KBM-7 (cell line): ENCODE results near the gene UNC5C.

Experiments used
- DNase-seq: peaks from one replicate; pipeline ENCODE4 v3.0.0-alpha.2; 2015
- in situ Hi-C: fragments of 300-500 bp; cut with MboI; formaldehyde crosslinking; loops from 2 replicates; pipeline ENCODE4 v1.14.3; 2020; ENCODE audit warnings: low sequenced_read_pairs, low pct_unique_long_range_greater_than_20kb, mixed read lengths

Gene UNC5C

GRCh38 chr4:95263391-95263790 is 285.4 kb downstream of the UNC5C start:
- DNase-seq = no peak
- in situ Hi-C loops = no loop called here

DNA sequence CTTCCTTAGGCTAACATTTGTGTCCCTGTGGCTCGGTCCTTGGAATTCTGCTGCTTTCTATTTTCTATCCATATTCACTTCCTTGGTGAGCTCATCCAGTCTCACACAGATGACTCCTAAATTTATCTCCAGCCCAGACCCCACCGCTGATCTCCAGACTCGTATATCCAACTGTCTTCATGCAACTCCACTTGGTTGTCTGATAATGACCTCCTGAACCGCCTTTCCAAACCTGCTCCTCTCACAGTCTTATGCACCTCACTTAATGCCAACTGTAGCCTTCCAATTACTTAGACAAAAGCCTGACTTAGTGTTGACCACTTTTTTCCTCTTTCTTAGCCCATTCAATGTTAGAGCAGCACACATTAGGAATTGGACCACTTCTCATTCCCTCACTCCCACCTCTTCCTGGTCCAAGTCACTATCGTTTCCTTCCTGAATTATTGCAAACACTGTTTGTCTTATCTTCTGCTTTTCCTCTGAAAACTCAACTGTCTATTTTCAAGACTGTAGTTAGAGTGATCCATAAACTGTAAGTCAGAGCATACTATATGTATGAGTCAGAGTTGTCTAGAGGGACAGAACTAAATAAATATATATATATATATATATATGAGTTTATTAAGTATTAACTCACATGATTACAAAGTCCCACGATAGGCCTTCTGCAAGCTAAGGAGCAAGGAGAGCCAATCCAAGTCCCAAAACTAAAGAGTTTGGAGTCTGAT is 292.5 kb downstream of the UNC5C start:
- no peak for DNase-seq

GRCh38 chr4:95255396-95256107 is 293.2 kb downstream of the UNC5C start:
- no peak for DNase-seq
- in situ Hi-C loops = no loop called here

More for the DNA sequence above, 292.5 kb downstream of the UNC5C start:
- in situ Hi-C loops = no loop called here

- in situ Hi-C loops = no loop called here
- DNase-seq = no peak
These were observed 297.2 kb downstream of the UNC5C start for GRCh38 chr4:95251568-95251967.

DNA sequence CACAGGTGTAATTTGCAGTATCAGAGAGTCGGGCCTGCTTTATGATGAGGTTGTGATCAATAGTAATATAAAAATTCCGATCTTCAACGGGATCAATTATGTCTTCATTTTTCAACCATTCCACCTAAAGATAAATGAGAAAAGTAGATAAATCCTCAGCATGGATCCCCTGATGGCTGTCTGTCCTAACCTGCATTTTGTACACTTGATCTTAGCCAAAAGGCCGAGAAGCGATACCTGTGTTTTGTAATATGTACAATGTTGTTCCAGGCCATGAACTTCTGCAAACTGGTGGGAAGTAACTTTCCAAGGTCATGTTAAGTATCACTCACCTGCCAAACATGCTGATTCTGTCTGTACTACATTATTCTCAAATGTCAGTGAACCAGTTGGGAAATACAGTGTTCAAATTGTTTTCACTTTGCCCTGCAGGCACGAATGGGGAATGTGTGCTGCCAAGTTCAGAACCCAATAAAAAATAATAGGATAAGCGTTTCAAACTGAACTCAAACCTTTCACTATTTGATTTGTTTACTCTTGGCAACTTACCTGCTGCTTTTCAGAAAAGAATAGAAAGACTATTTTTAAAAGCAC is 298.1 kb downstream of the UNC5C start:
- in situ Hi-C loops = no loop called here

GRCh38 chr4:95249426-95250021 is 299.2 kb downstream of the UNC5C start:
- DNase-seq = no peak
- in situ Hi-C loops = no loop called here

More for the DNA sequence above, 298.1 kb downstream of the UNC5C start:
- DNase-seq = no peak

DNA sequence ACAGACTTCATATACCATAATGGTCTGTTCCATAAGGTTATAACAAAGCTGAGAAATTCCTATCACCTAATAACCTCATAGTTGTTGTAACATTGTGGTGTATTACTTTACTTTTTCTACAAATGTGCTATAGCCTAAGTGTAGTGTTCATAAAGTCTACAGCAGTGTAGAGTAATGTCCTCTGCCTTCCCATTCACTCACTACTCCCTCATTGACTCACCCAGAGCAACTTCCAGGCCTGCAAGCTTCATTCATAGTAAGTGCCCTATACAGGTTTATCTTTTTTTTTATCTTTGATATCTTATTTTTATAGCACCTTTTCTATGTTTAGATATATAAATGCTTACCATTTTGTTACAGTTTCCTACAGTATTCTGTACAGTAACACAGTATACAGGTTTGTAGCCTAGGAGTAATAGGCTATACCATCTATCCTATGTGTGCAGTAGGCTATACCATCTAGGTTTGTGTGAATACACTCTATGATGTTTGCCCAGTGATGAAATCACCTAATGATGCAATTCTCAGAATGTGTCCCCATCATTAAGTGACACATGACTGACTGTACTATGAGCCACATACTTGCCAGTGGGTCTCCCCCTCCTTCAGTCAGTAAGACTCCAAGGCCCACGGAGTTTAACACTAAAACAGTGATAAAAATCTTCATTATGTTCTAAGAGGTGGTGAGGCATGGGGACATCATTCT is 299.9 kb downstream of the UNC5C start:
- in situ Hi-C loops = no loop called here
- no peak for DNase-seq

- DNase-seq = no peak
- in situ Hi-C loops = no loop called here
These were observed 304.9 kb downstream of the UNC5C start for GRCh38 chr4:95243892-95244291.

GRCh38 chr4:95238554-95238953 is 310.2 kb downstream of the UNC5C start:
- in situ Hi-C loops = no loop called here

GRCh38 chr4:95232358-95233156 is 316.2 kb downstream of the UNC5C start:
- DNase-seq = no peak
- in situ Hi-C loops = no loop called here

More at GRCh38 chr4:95238554-95238953, 310.2 kb downstream of the UNC5C start:
- DNase-seq = no peak

DNA sequence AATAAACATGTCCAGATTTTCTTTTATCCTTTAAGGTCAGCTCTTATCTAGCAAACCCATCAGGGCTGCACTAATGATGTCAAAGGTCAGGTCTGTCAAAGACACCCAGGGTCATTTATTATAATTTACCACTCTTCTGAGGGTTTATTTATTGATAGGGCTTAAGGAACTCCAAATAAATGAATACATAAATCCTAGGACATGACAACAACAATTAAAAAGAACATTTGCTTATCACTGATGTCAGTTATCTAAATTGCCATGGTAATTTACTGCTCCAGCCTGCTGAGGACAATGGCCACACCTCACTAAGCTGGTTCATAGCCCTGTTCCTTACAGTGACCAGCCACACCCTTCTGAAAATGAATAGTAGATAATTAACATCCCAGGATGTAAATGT is 317.1 kb downstream of the UNC5C start:
- in situ Hi-C loops = no loop called here
- DNase-seq = no peak

DNA sequence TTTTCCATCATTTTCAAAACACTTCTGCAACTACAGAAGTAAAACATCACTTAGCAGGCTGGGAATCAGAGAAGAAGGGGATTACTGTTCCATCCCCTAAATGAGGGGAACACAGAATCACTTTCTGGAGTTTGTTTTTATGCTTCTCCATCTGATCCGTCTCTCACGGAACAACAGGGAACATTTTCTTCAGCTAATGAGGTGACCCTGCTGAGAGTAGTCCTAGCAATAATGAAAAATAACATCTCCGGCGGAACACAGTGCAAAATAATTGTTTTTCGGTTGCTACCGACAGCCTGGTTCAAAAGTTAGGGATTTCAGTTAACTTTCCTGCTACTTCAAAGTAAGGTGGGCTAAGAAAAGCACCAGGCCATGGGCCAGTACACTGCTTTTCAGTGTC is 322.9 kb downstream of the UNC5C start:
- DNase-seq = no peak
- in situ Hi-C loops = no loop called here

GRCh38 chr4:95224402-95224801 is 324.4 kb downstream of the UNC5C start:
- in situ Hi-C loops = no loop called here
- DNase-seq = no peak

DNA sequence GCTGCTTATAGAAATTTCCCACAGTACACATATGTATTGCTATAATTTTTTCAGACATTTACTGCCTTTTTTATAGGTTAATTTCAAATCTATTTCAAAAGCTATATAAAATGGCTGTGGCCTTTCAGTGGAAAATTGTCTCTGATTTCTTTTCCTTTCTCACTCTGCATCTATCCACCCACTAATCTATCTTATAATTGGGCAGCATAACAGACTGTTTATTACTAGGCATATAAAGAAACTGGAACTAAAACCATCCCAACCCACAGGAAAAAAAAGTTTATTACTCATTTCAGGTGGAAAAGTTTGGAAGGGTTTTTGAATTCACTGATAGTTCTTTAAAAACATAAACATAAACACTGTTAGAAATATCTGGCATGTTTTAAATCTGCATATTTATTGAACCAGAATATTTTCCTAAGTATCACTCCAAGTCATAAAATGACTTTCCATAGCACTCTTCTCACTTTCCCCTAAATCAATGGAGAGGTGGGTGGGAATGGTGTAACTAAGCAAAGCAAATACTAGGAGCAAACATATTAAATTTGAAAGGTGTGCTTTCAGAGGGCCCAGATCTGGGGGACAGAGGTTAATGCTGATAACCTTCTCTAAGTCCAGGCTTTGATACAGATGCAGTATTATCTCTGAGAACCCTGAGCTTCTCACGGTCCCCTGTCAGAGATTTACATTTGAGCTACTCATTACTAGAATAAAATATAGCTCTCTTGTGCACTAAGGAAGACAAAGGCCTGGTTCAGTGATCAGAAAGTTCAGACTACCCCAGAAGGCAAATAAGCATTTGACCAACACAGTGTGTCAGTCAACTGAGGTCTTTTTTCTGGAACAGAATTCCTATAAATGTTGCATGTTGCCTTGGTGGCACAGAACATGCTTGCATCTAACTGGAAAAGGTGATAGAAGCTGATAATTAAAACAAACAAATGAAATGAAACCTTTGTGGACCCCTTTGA is 328.3 kb downstream of the UNC5C start:
- no peak for DNase-seq
- in situ Hi-C loops = no loop called here

DNA sequence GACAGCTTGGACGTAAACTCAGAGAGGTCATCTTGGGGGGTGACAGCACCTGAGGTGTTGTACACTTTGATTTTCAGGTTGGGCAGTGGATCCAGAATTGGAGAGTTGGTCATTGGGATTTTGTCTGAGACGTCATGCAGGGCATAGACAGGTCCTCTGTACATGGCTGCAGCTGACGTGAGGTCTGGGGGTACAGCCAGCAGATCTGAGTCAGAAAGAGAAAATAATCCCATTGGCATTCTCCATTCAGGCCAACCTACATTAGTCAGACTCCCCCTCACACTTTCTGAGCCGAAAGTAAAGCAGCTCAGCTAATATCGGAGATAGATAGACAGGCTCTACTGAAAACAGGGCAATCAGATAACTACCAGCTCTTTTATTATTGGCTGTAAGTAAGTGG is 329.7 kb downstream of the UNC5C start:
- in situ Hi-C loops = no loop called here

GRCh38 chr4:95217197-95217596 is 331.6 kb downstream of the UNC5C start:
- in situ Hi-C loops = no loop called here
- no peak for DNase-seq

More for the DNA sequence above, 329.7 kb downstream of the UNC5C start:
- no peak for DNase-seq

- in situ Hi-C loops = no loop called here
- no peak for DNase-seq
These were observed 332.1 kb downstream of the UNC5C start for GRCh38 chr4:95216636-95217035.
